B cell (primary cell): ENCODE results near the gene CRYBA2. TPM values are rescaled to one million over a fixed set of nuclear protein-coding genes. Genes with fewer than 3 reads are reported as not detected.
A peak's percentile ranks its signal among the peaks of the same experiment; 100 is the strongest.

Experiments
- ATAC-seq: fragments of 200-7000 bp; cut with Tn5 transposase; one replicate; pipeline ENCODE4 v1.10.0; 2021; ENCODE audit warnings: low read depth, mild to moderate bottlenecking, moderate number of reproducible peaks, moderate library complexity
- CTCF ChIA-PET: fragments of 350-600 bp; sonication (Branson Sonifier 250); formaldehyde crosslinking; loops from one replicate; lab custom pipeline; 2021; ENCODE audit warnings: antibody characterized with exemption, inconsistent platforms; lab: Charles Lee
- POLR2A ChIA-PET: fragments of 350-600 bp; sonication (Branson Sonifier 250); formaldehyde crosslinking; loops from one replicate; lab custom pipeline; 2021; ENCODE audit warnings: antibody characterized with exemption; lab: Charles Lee
- DNase-seq: peaks from one replicate; pipeline ENCODE4 v3.0.0; 2013
- H2AFZ ChIP-seq: 2 replicates; pipeline ENCODE4 v1.6.1; 2012; ENCODE audit warnings: mild to moderate bottlenecking, low read depth, low read length; ENCODE audit not compliant: insufficient read depth, poor library complexity, severe bottlenecking
- H3K27ac ChIP-seq, 2 donors: 1 replicate in 1 of 2; 2 replicates in 1 of 2; pipeline ENCODE4 v1.5.1; 2012 to 2013; ENCODE audit warnings: low read length in 2 of 2, mild to moderate bottlenecking in 2 of 2, moderate library complexity in 1 of 2
- H3K27me3 ChIP-seq, 4 experiments: fragments of 200-600 bp in 1 of 4; sonication (generic) in 1 of 4; replicated peaks in 1 of 4; 1 replicate in 2 of 4; 2 replicates in 2 of 4; pipeline versions ENCODE4 v1.6.1 to v1.7.0; 2013 to 2016; ENCODE audit warnings: low read length in 3 of 4, mild to moderate bottlenecking in 2 of 4, mixed read lengths in 1 of 4, moderate library complexity in 1 of 4; ENCODE audit not compliant: insufficient read depth in 4 of 4, control insufficient read depth in 3 of 4; ENCODE audit errors: control extremely low read depth in 1 of 4
- H3K36me3 ChIP-seq, 2 experiments: replicated peaks in 1 of 2; 1 replicate in 1 of 2; 2 replicates in 1 of 2; pipeline versions ENCODE4 v1.6.1 to v1.7.1; 2013; ENCODE audit warnings: low read length in 1 of 2; ENCODE audit not compliant: insufficient read depth in 2 of 2, control insufficient read depth in 1 of 2; ENCODE audit errors: control extremely low read depth in 1 of 2, extremely low read depth in 1 of 2
- H3K4me1 ChIP-seq, 2 donors: fragments of 200-600 bp in 1 of 2; sonication (generic) in 1 of 2; 1 replicate in 1 of 2; 2 replicates in 1 of 2; pipeline versions ENCODE4 v1.5.1 to v1.6.1; 2013 to 2017; ENCODE audit warnings: low read length in 2 of 2; ENCODE audit not compliant: control insufficient read depth in 2 of 2, insufficient read depth in 2 of 2
- H3K4me2 ChIP-seq: replicated peaks from 2 replicates; pipeline ENCODE3; 2012; ENCODE audit warnings: mild to moderate bottlenecking, low read depth, low read length; ENCODE audit not compliant: poor library complexity, severe bottlenecking
- H3K4me3 ChIP-seq, 5 experiments: fragments of 200-600 bp in 1 of 5; sonication (generic) in 1 of 5; 1 replicate in 3 of 5; 2 replicates in 2 of 5; pipeline versions ENCODE4 v1.5.1 to v1.7.0; 2011 to 2016; ENCODE audit warnings: low read length in 4 of 5, mild to moderate bottlenecking in 4 of 5, low read depth in 2 of 5, control low read depth in 1 of 5, moderate library complexity in 1 of 5; ENCODE audit not compliant: insufficient read depth in 1 of 5; ENCODE audit errors: control extremely low read depth in 1 of 5, extremely low read depth in 1 of 5
- H3K79me2 ChIP-seq: fragments of 200-600 bp; sonication (generic); one replicate; pipeline ENCODE4 v1.6.0; 2016; ENCODE audit warnings: low read length; ENCODE audit not compliant: control insufficient read depth, insufficient read depth
- H3K9ac ChIP-seq: fragments of 200-600 bp; sonication (generic); 2 replicates; pipeline ENCODE4 v1.6.1; 2017; ENCODE audit warnings: mild to moderate bottlenecking, low read length, moderate library complexity
- H3K9me3 ChIP-seq, 3 donors: one replicate each; pipeline versions ENCODE4 v1.6.1 to v1.7.1; 2013; ENCODE audit warnings: low read length in 2 of 3; ENCODE audit not compliant: control insufficient read depth in 2 of 3, insufficient read depth in 1 of 3; ENCODE audit errors: control extremely low read depth in 1 of 3
- H4K20me1 ChIP-seq: 2 replicates; pipeline ENCODE4 v1.6.0; 2012; ENCODE audit warnings: mild to moderate bottlenecking, low read length; ENCODE audit not compliant: insufficient read depth, control insufficient read depth, poor library complexity, severe bottlenecking
- H3K27ac Mint-ChIP-seq: one replicate; pipeline ENCODE4 v1.8.0; 2021; ENCODE audit warnings: mixed read lengths
- H3K27me3 Mint-ChIP-seq: one replicate; pipeline ENCODE4 v1.8.0; 2021; ENCODE audit warnings: mixed read lengths
- H3K4me1 Mint-ChIP-seq: one replicate; pipeline ENCODE4 v1.8.0; 2021; ENCODE audit warnings: mixed read lengths
- H3K4me3 Mint-ChIP-seq: one replicate; pipeline ENCODE4 v1.8.0; 2021; ENCODE audit warnings: mixed read lengths
- H3K9me3 Mint-ChIP-seq: one replicate; pipeline ENCODE4 v1.8.0; 2022; ENCODE audit warnings: mixed read lengths; ENCODE audit not compliant: insufficient read depth
- EZH2 ChIP-seq: IDR thresholded peaks from 2 replicates; pipeline ENCODE4 v1.6.1; 2012; ENCODE audit warnings: borderline replicate concordance, low read depth, mild to moderate bottlenecking, moderate library complexity, low read length; ENCODE audit not compliant: insufficient read depth, poor library complexity, severe bottlenecking
- WGBS: methylation state at CpG from one replicate; pipeline ENCODE4 v1.1.5; 2013; ENCODE audit warnings: missing lambda C conversion rate; ENCODE audit not compliant: insufficient coverage; 5-methylcytosine and 5-hydroxymethylcytosine counted together
- intact Hi-C: fragments of 100-400 bp; cut with micrococcal nuclease; formaldehyde crosslinking; loops from one replicate; pipeline ENCODE4 v1.10.0; 2022
- polyA plus RNA-seq: library from polyadenylated mRNA; depleted of rRNA; stranded (reverse); fragments of >200 nt; gene quantifications from 2 replicates; pipeline ENCODE4 v1.2.3, GENCODE V29; 2012
- total RNA-seq, 2 donors: library from RNA; stranded (reverse); fragments of 120-200 nt in 1 of 2; gene quantifications; 1 replicate in 1 of 2; 2 replicates in 1 of 2; pipeline versions ENCODE4 v1.2.3 to v1.2.4, GENCODE V29; 2013 to 2022
- TF ChIP-seq, protein P1 (sequence below): fragments of 200-600 bp; IDR thresholded peaks from one replicate; pipeline ENCODE4 v1.8.0; 2022; ENCODE audit warnings: antibody characterized with exemption, mild to moderate bottlenecking

The CRYBA2 gene
- total and polyA plus RNA-seq, 2 donors (not counting 1 experiment from before 2014, with no cell fraction given): not detected

DNA sequence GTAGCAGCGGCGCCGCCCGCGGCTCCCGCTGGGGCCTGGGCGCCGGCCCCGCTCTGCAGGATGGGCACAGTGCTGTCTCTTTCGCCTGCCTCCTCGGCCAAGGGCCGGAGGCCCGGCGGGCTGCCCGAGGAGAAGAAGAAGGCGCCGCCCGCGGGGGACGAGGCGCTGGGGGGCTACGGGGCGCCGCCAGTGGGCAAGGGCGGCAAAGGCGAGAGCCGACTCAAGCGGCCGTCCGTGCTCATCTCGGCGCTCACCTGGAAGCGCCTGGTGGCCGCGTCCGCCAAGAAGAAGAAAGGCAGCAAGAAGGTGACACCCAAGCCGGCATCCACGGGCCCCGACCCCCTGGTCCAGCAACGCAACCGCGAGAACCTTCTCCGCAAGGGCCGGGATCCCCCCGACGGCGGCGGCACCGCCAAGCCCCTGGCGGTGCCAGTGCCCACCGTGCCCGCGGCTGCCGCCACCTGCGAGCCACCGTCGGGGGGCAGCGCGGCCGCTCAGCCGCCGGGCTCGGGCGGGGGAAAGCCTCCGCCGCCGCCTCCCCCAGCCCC is 33.4 kb downstream of the CRYBA2 start:
- CTCF ChIA-PET: interaction anchor here (0.8 to 1.8 kb wide), 6 partner anchors 21 to 112 kb away, joined by 3 to 6 read pairs (median 4); no protein-coding TSS in a partner anchor
- Histone ChIP-seq H2AFZ (peak overlapping the region; percentile 65), H3K27ac (no peak overlapping the region), H3K27me3 (peaks cover 0 to 75% (median 43%) of the 10 kb centered on the region in 4 experiments), H3K9me3 (peaks cover 0 to 36% (median 3%) of the 10 kb centered on the region in 3 donors), H4K20me1 (no peaks in the 10 kb centered on the region), H3K36me3 (no peaks in the 10 kb centered on the region), H3K79me2 (no peaks in the 10 kb centered on the region), H3K9ac (peak overlapping the region; percentile 57), H3K4me1 (peaks cover 24 to 39% of the 10 kb centered on the region in 2 donors), H3K4me3 (peak overlapping the region in 4 of 5 experiments; percentile 21 to 57 (median 48)), H3K4me2 (peak overlapping the region; percentile 94)
- 5% methylated on average over 67 of the region's 67 CpGs for WGBS
- H3K4me3 Mint-ChIP-seq: no peak overlapping the region
- peaks cover 21% of the 10 kb centered on the region for H3K4me1 Mint-ChIP-seq
- peaks cover 73% of the 10 kb centered on the region for H3K27me3 Mint-ChIP-seq
- H3K9me3 Mint-ChIP-seq: no peaks in the 10 kb centered on the region
- POLR2A ChIA-PET: no interaction called here
- intact Hi-C loops: no loop called here
- ATAC-seq: no peak
- TF ChIP-seq EZH2: no peak
- TF ChIP-seq, protein P1, sequence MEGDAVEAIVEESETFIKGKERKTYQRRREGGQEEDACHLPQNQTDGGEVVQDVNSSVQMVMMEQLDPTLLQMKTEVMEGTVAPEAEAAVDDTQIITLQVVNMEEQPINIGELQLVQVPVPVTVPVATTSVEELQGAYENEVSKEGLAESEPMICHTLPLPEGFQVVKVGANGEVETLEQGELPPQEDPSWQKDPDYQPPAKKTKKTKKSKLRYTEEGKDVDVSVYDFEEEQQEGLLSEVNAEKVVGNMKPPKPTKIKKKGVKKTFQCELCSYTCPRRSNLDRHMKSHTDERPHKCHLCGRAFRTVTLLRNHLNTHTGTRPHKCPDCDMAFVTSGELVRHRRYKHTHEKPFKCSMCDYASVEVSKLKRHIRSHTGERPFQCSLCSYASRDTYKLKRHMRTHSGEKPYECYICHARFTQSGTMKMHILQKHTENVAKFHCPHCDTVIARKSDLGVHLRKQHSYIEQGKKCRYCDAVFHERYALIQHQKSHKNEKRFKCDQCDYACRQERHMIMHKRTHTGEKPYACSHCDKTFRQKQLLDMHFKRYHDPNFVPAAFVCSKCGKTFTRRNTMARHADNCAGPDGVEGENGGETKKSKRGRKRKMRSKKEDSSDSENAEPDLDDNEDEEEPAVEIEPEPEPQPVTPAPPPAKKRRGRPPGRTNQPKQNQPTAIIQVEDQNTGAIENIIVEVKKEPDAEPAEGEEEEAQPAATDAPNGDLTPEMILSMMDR: no peak
- no peak for DNase-seq
- no peak overlapping the region for H3K27ac Mint-ChIP-seq

DNA sequence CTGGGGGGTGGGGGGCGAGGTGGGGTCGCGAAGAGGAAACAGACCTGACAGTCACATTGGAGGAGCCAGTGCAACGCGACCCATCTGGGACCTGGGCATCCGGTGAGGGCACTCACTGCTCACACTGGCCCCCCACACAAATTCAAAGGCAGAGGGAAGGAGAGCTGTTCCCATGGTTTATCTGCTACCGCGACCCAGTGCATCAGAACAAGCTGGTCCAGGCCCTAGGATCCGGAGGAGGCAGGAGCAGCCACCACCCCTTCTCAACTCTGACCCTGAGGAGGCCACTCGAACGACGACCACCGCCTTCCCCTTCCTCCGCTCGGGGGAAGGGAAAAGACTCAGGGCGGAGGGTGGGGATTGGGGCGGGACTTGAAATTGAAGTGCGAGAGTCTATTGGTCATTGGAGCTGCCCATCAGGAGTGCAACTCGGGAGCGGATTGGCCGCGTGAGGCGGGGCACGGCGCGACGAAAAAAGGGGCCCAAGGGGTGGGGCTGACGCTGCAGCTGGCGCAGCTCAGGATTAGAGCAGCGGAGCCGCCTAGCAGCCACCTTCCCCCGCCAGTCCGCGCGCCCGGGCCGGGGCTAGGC is 34.0 kb downstream of the CRYBA2 start, which contains the start of gene CDK5R2:
Gene CDK5R2, plus strand, starts transcription at position 526 of the 591 bp plus-strand sequence. CDS start 155 bp downstream, outside the sequence.
- Histone ChIP-seq H3K4me2 (peak within 1 kb of the TSS; percentile 94), H3K4me1 (peaks cover 24 to 39% of the 10 kb centered on the region in 2 donors), H3K36me3 (no peaks in the 10 kb centered on the region), H4K20me1 (no peaks in the 10 kb centered on the region), H3K4me3 (peak within 1 kb of the TSS in 4 of 5 experiments; percentile 21 to 57 (median 48)), H3K9me3 (peaks cover 0 to 36% (median 3%) of the 10 kb centered on the region in 3 donors), H3K9ac (peak within 1 kb of the TSS; percentile 57), H2AFZ (peak within 1 kb of the TSS; percentile 65), H3K79me2 (no peaks in the 10 kb centered on the region), H3K27ac (no peak within 1 kb of the TSS), H3K27me3 (peaks cover 0 to 73% (median 38%) of the 10 kb centered on the region in 4 experiments)
- DNase-seq (peak; percentile 85), ATAC-seq (peak; percentile 97)
- ChIA-PET POLR2A (no interaction called here), CTCF (interaction anchor here (0.9 to 2.3 kb wide), 5 partner anchors 21 to 83 kb away, joined by 3 to 9 read pairs (median 4); no protein-coding TSS in a partner anchor)
- peaks cover 21% of the 10 kb centered on the region for H3K4me1 Mint-ChIP-seq
- H3K9me3 Mint-ChIP-seq: no peaks in the 10 kb centered on the region
- WGBS: 3% methylated on average over 31 of the region's 37 CpGs
- intact Hi-C loops: no loop called here
- H3K4me3 Mint-ChIP-seq: peak within 1 kb of the TSS; percentile 82
- H3K27me3 Mint-ChIP-seq: peaks cover 72% of the 10 kb centered on the region
- peak within 1 kb of the TSS; percentile 41 for H3K27ac Mint-ChIP-seq
- TF ChIP-seq EZH2: no peak
- TF ChIP-seq, protein P1: no peak
